K562 (cell line): ENCODE data around the gene SLIT1. TPM values are rescaled to one million over a fixed set of nuclear protein-coding genes. Genes with fewer than 3 reads are reported as not detected.

Experiments used
- ATAC-seq: fragments of 200-7000 bp; cut with Tn5 transposase; 3 replicates; pipeline ENCODE4 v1.9.1; 2020; ENCODE audit warnings: moderate library complexity
- BruUV-seq: library from RNA; stranded (reverse); fragments of 400-500 nt; replicated peaks from 2 replicates; lab custom pipeline; 2021; lab: Mats Ljungman, UMichigan
- CTCF ChIA-PET: fragments of 300-600 bp; formaldehyde crosslinking; extraction: SDS; loops from one replicate; lab custom pipeline; 2021; ENCODE audit warnings: low intra/inter-chr PET ratio; lab: Yijun Ruan, JAX
- POLR2A ChIA-PET: fragments of 300-600, 350-650 bp; sonication (Branson Sonifier 250); formaldehyde crosslinking; extraction: SDS; loops from one replicate; lab custom pipeline; 2021; ENCODE audit warnings: antibody characterized with exemption, inconsistent platforms; lab: Yijun Ruan, JAX
- DNase-seq, 4 experiments: peaks; one replicate each; pipeline versions ENCODE4 v3.0.0 to v3.0.0-alpha.2; 2011 to 2018; ENCODE audit warnings: low spot score in 3 of 4, mixed read lengths in 3 of 4; ENCODE audit errors: extremely low read depth in 1 of 4
- FAIRE-seq: peaks from 2 replicates; lab custom pipeline; 2011; peaks lifted over from hg19 to GRCh38; lab: Jason Lieb, UNC
- H2AFZ ChIP-seq: 2 replicates; pipeline ENCODE4 v1.6.0; 2011; ENCODE audit warnings: low read depth, low read length, control low read depth, inconsistent platforms
- H3K27ac ChIP-seq: fragments of 200-600 bp; 3 replicates; pipeline ENCODE4 v1.8.0; 2011; ENCODE audit warnings: low read depth, mild to moderate bottlenecking, control low read depth, inconsistent platforms, low read length, moderate library complexity, mixed read lengths; ENCODE audit errors: extremely low read depth
- H3K27me3 ChIP-seq, 2 experiments: fragments of 300-600 bp in 1 of 2; 2 replicates in 1 of 2; 3 replicates in 1 of 2; pipeline versions ENCODE4 v1.6.0 to v1.8.0; 2011; ENCODE audit warnings: inconsistent platforms in 2 of 2, low read length in 2 of 2, mild to moderate bottlenecking in 1 of 2, mixed read lengths in 1 of 2, moderate library complexity in 1 of 2; ENCODE audit not compliant: control insufficient read depth in 2 of 2, insufficient read depth in 2 of 2
- H3K36me3 ChIP-seq: fragments of 300-600 bp; 3 replicates; pipeline ENCODE4 v1.8.0; 2011; ENCODE audit warnings: mild to moderate bottlenecking, low read length, inconsistent platforms; ENCODE audit not compliant: control insufficient read depth, insufficient read depth
- H3K4me1 ChIP-seq, 2 experiments: fragments of 200-600 bp in 1 of 2; replicated peaks in 1 of 2; 2 replicates in 1 of 2; 3 replicates in 1 of 2; pipeline versions ENCODE4 v1.5.1 to v1.8.0; 2011; ENCODE audit warnings: inconsistent platforms in 2 of 2, low read length in 2 of 2, mild to moderate bottlenecking in 1 of 2, mixed read lengths in 1 of 2, moderate library complexity in 1 of 2; ENCODE audit not compliant: control insufficient read depth in 2 of 2, insufficient read depth in 2 of 2
- H3K4me2 ChIP-seq: 2 replicates; pipeline ENCODE4 v1.6.1; 2011; ENCODE audit warnings: low read length, control low read depth, inconsistent platforms, mixed read lengths; ENCODE audit not compliant: insufficient read depth
- H3K4me3 ChIP-seq: fragments of 200-600 bp; sonication (generic), shearing (Covaris generic); 2 replicates; pipeline ENCODE4 v1.5.1; 2016; ENCODE audit warnings: control low read depth, inconsistent platforms
- H3K79me2 ChIP-seq: fragments of 200-600 bp; 3 replicates; pipeline ENCODE4 v1.8.0; 2011; ENCODE audit warnings: low read length, inconsistent platforms; ENCODE audit not compliant: control insufficient read depth, insufficient read depth
- H3K9ac ChIP-seq, 2 experiments: 2 replicates each; pipeline versions ENCODE4 v1.6.0 to v1.6.1; 2011; ENCODE audit warnings: low read depth in 2 of 2, low read length in 2 of 2, control low read depth in 1 of 2, inconsistent platforms in 1 of 2, mild to moderate bottlenecking in 1 of 2, mixed read lengths in 1 of 2; ENCODE audit not compliant: insufficient read depth in 1 of 2
- H3K9me1 ChIP-seq: one replicate; pipeline ENCODE4 v1.6.0; 2011; ENCODE audit warnings: inconsistent platforms, mild to moderate bottlenecking, low read length, moderate library complexity; ENCODE audit not compliant: control insufficient read depth, insufficient read depth
- H3K9me3 ChIP-seq: replicated peaks from 2 replicates; pipeline ENCODE4 v1.5.1; 2011; ENCODE audit warnings: low read depth, low read length, inconsistent platforms; ENCODE audit not compliant: control insufficient read depth, insufficient read depth
- H4K20me1 ChIP-seq: replicated peaks from 2 replicates; pipeline ENCODE4 v1.6.1; 2011; ENCODE audit warnings: low read length, inconsistent platforms, mixed read lengths; ENCODE audit not compliant: control insufficient read depth, insufficient read depth
- BCL6 ChIP-seq: fragments of 250-450 bp; sonication (Bioruptor Pico); IDR thresholded peaks from 2 replicates; pipeline ENCODE4 v1.4.0; 2020
- DPF2 ChIP-seq: fragments of 450-650 bp; IDR thresholded peaks from 2 replicates; pipeline ENCODE4 v1.6.1; 2016
- GATAD2B ChIP-seq: fragments of 450-650 bp; IDR thresholded peaks from 2 replicates; pipeline ENCODE4 v1.6.1; 2017; ENCODE audit warnings: mild to moderate bottlenecking, borderline replicate concordance
- MAZ ChIP-seq, 2 experiments: fragments of 450-650 bp in 1 of 2; sonication (generic) in 1 of 2; formaldehyde crosslinking; IDR thresholded peaks in 1 of 2; conservative IDR thresholded peaks in 1 of 2; 2 replicates each; pipeline versions ENCODE4 v1.4.0 to v1.5.0; 2020; ENCODE audit warnings: mild to moderate bottlenecking in 1 of 2, missing genetic modification reagents in 1 of 2
- NEUROD1 ChIP-seq: fragments of 150-350 bp; IDR thresholded peaks from 2 replicates; pipeline ENCODE4 v1.6.1; 2014; ENCODE audit warnings: borderline replicate concordance, low read length, low read depth; ENCODE audit not compliant: partially characterized antibody
- NR2C1 ChIP-seq, 2 experiments: fragments of 450-650 bp; IDR thresholded peaks; 2 replicates each; pipeline ENCODE4 v1.6.1; 2017; ENCODE audit warnings: mild to moderate bottlenecking in 2 of 2, antibody characterized with exemption in 1 of 2, inconsistent platforms in 1 of 2, missing compliant biosample characterization in 1 of 2, missing genetic modification characterization in 1 of 2
- NR4A1 ChIP-seq, 2 experiments: fragments of 250-450 bp in 1 of 2; fragments of 450-650 bp in 1 of 2; sonication (Bioruptor Pico) in 1 of 2; IDR thresholded peaks; 2 replicates each; pipeline versions ENCODE4 v1.4.0 to v1.6.1; 2016 to 2020; ENCODE audit warnings: mild to moderate bottlenecking in 2 of 2, missing compliant biosample characterization in 1 of 2, missing genetic modification characterization in 1 of 2, moderate library complexity in 1 of 2
- POLR2H ChIP-seq: IDR thresholded peaks from 2 replicates; pipeline ENCODE4 v1.6.1; 2016; ENCODE audit warnings: missing genetic modification characterization, low read depth, mild to moderate bottlenecking, control low read depth, missing compliant biosample characterization, moderate library complexity
- XRCC4 ChIP-seq: IDR thresholded peaks from one replicate; pipeline ENCODE4 v1.6.1; 2011; ENCODE audit not compliant: insufficient read depth, insufficient read length; ENCODE audit errors: extremely low read depth
- ZNF124 ChIP-seq: sonication (generic); formaldehyde crosslinking; IDR thresholded peaks from 2 replicates; pipeline ENCODE4 v1.8.1; 2022; ENCODE audit warnings: missing genetic modification reagents
- ZNF134 ChIP-seq: fragments of 250-450 bp; sonication (Bioruptor Pico); conservative IDR thresholded peaks from 2 replicates; pipeline ENCODE4 v1.4.0; 2020
- ZNF146 ChIP-seq: IDR thresholded peaks from one replicate; pipeline ENCODE4 v1.6.1; 2018; ENCODE audit warnings: missing compliant biosample characterization; ENCODE audit not compliant: unreplicated experiment
- ZNF175 ChIP-seq: fragments of 200-800 bp; sonication (Bioruptor generic); IDR thresholded peaks from 2 replicates; pipeline ENCODE4 v1.6.1; 2016; ENCODE audit warnings: low read depth, mild to moderate bottlenecking, missing genetic modification characterization, missing compliant biosample characterization
- ZNF586 ChIP-seq: fragments of 450-650 bp; formaldehyde crosslinking; conservative IDR thresholded peaks from 2 replicates; pipeline ENCODE4 v1.4.0; 2020; ENCODE audit warnings: mild to moderate bottlenecking, moderate library complexity
- WGBS: fragments of 100-300 bp; shearing (Covaris generic); methylation state at CpG from one replicate; pipeline ENCODE4 v1.1.6; 2016; ENCODE audit warnings: low coverage, mixed read lengths; ENCODE audit not compliant: insufficient coverage; ENCODE audit errors: missing lambda C conversion rate; 5-methylcytosine and 5-hydroxymethylcytosine counted together
- in situ Hi-C: fragments of 300-500 bp; cut with MboI; formaldehyde crosslinking; loops from 4 replicates; pipeline ENCODE4 v1.15.0; 2018; ENCODE audit warnings: inconsistent platforms, mixed read lengths
- intact Hi-C: fragments of 100-400 bp; cut with micrococcal nuclease; formaldehyde crosslinking; loops from 2 replicates; pipeline ENCODE4 v1.14.2; 2022
- polyA plus RNA-seq, 8 experiments: library from polyadenylated mRNA; depleted of rRNA in 4 of 8; stranded (reverse) in 5 of 8; unstranded in 3 of 8; fragments of >200 nt; fragmentation: Nextera tagmentation in 2 of 8; fragmentation: Illumina TruSeq in 1 of 8; extraction: Ambion mirVana in 2 of 8; extraction: Trizol in 1 of 8; gene quantifications; 2 replicates each; pipeline versions ENCODE4 v1.2.1 to v1.2.3, GENCODE V29; 2011 to 2014; ENCODE audit warnings: inconsistent platforms in 1 of 8, missing spikeins in 1 of 8
- total RNA-seq, 7 experiments: library from RNA; depleted of rRNA in 6 of 7; stranded (reverse); fragments of >200 nt in 6 of 7; fragmentation: Illumina TruSeq in 2 of 7; extraction: Trizol in 2 of 7; gene quantifications; 2 replicates each; pipeline versions ENCODE4 v1.2.1 to v1.2.3, GENCODE V29; 2011 to 2021; ENCODE audit warnings: low replicate concordance in 1 of 7
- TF ChIP-seq, protein P1 (sequence below): fragments of 250-450 bp; sonication (Bioruptor Pico); IDR thresholded peaks from 2 replicates; pipeline ENCODE4 v1.4.0; 2020; ENCODE audit warnings: mild to moderate bottlenecking, moderate library complexity
- TF ChIP-seq, protein P2 (sequence below): fragments of 200-800 bp; sonication (Bioruptor generic); IDR thresholded peaks from 2 replicates; pipeline ENCODE4 v1.6.1; 2017; ENCODE audit warnings: missing genetic modification characterization, missing compliant biosample characterization
- TF ChIP-seq, protein P3 (sequence below): fragments of 450-650 bp; IDR thresholded peaks from 2 replicates; pipeline ENCODE4 v1.6.1; 2016; ENCODE audit warnings: borderline replicate concordance

SLIT1 gene
- total and polyA plus RNA-seq, 9 of the 15 experiments (the other 6 are each of a cell fraction or from before 2014, with no cell fraction given) = 0.01 to 0.11 (median 0.04) TPM; not detected in 3

DNA sequence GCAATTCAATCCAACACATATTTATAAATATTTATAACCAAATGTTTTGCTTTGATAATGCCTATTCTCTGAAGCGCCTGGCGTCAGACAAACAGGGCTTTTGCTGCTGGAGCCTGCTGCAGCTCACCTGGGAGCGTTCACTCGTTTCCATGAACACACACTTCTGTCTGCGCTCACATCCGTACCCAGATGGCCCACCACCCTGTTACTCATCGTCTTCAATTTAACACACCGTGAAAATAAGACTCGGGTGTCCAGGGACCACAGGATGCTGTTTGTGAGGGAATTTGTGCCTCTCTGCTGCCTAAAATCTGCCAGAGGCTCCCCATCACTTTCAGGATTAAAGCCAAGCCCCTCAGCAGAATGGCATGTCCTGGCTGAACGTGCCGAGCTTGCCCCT, 74.1 kb downstream of the SLIT1 start (continued):
- TF ChIP-seq NR2C1 (IDR thresholded peaks at IDR 0.05) = no peak
- TF ChIP-seq NR2C1 (tag; IDR thresholded peaks at IDR 0.05) = no peak
- TF ChIP-seq, protein P1, sequence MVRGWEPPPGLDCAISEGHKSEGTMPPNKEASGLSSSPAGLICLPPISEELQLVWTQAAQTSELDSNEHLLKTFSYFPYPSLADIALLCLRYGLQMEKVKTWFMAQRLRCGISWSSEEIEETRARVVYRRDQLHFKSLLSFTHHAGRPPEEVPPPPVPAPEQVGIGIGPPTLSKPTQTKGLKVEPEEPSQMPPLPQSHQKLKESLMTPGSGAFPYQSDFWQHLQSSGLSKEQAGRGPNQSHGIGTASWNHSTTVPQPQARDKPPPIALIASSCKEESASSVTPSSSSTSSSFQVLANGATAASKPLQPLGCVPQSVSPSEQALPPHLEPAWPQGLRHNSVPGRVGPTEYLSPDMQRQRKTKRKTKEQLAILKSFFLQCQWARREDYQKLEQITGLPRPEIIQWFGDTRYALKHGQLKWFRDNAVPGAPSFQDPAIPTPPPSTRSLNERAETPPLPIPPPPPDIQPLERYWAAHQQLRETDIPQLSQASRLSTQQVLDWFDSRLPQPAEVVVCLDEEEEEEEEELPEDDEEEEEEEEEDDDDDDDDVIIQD = no peak
- TF ChIP-seq XRCC4 = no peak
- no peak for TF ChIP-seq ZNF175 (CRISPR knock-in tag)
- TF ChIP-seq ZNF146 = no peak

DNA sequence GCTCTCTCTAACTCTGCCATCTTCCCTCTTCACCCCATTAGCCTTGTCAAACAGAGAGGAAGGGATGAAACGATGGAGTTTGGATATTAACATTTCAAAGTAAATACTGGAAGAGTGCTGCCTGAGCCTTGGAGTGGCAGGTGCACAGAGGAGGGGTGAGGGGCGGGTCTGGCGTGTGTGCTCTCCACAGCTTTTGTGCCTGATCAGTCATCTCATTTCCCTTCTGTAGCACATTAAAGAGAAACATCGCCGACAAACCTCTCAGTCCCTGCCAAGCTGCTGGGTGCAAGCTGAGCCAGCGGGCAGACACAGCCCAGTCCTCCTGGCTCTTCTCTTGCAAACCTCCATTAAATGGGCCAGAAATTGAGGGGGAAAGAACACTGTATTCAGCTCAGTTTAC, 76.2 kb downstream of the SLIT1 start:
- WGBS = 6% methylated on average over 3 of the region's 6 CpGs
- H3K27ac ChIP-seq = no peak overlapping the region
- no peaks in the 10 kb centered on the region for H3K79me2 ChIP-seq
- H3K4me3 ChIP-seq = no peak overlapping the region
- in situ Hi-C loops = no loop called here
- no peak for FAIRE-seq
- H3K27me3 ChIP-seq = peaks cover 4 to 53% of the 10 kb centered on the region in 2 experiments; a peak in 4 of 5 replicates
- no peaks in the 10 kb centered on the region for H3K4me1 ChIP-seq
- no TSS peak for BruUV-seq
- intact Hi-C loops = no loop called here
- ChIA-PET POLR2A (interaction anchor here (0.6 kb wide), 1 partner anchor 368 kb away, joined by 3 read pairs; no protein-coding TSS in a partner anchor), CTCF (no interaction called here)
- ATAC-seq = no peak
- no peaks in the 10 kb centered on the region for H3K36me3 ChIP-seq
- H3K9ac ChIP-seq = no peak overlapping the region
- no peak overlapping the region for H2AFZ ChIP-seq
- no peak overlapping the region for H3K4me2 ChIP-seq
- no peaks in the 10 kb centered on the region; the same call in 1 of the 2 replicates for H4K20me1 ChIP-seq
- no peak for DNase-seq
- H3K9me1 ChIP-seq = no peaks in the 10 kb centered on the region
- H3K9me3 ChIP-seq = no peaks in the 10 kb centered on the region
- no peak for TF ChIP-seq NEUROD1
- TF ChIP-seq POLR2H (tag) = no peak
- no peak for TF ChIP-seq DPF2
- TF ChIP-seq NR4A1 (CRISPR knock-in tag; IDR thresholded peaks at IDR 0.05) = no peak
- TF ChIP-seq NR4A1 (tag; IDR thresholded peaks at IDR 0.05) = no peak
- TF ChIP-seq ZNF124 (CRISPR knock-in tag) = no peak
- TF ChIP-seq, protein P2, sequence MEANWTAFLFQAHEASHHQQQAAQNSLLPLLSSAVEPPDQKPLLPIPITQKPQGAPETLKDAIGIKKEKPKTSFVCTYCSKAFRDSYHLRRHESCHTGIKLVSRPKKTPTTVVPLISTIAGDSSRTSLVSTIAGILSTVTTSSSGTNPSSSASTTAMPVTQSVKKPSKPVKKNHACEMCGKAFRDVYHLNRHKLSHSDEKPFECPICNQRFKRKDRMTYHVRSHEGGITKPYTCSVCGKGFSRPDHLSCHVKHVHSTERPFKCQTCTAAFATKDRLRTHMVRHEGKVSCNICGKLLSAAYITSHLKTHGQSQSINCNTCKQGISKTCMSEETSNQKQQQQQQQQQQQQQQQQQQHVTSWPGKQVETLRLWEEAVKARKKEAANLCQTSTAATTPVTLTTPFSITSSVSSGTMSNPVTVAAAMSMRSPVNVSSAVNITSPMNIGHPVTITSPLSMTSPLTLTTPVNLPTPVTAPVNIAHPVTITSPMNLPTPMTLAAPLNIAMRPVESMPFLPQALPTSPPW (CRISPR knock-in tag) = no peak
- TF ChIP-seq, protein P3, sequence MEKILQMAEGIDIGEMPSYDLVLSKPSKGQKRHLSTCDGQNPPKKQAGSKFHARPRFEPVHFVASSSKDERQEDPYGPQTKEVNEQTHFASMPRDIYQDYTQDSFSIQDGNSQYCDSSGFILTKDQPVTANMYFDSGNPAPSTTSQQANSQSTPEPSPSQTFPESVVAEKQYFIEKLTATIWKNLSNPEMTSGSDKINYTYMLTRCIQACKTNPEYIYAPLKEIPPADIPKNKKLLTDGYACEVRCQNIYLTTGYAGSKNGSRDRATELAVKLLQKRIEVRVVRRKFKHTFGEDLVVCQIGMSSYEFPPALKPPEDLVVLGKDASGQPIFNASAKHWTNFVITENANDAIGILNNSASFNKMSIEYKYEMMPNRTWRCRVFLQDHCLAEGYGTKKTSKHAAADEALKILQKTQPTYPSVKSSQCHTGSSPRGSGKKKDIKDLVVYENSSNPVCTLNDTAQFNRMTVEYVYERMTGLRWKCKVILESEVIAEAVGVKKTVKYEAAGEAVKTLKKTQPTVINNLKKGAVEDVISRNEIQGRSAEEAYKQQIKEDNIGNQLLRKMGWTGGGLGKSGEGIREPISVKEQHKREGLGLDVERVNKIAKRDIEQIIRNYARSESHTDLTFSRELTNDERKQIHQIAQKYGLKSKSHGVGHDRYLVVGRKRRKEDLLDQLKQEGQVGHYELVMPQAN = no peak
- no peak for TF ChIP-seq ZNF134 (CRISPR knock-in tag)
- TF ChIP-seq BCL6 (CRISPR knock-in tag) = no peak
- TF ChIP-seq GATAD2B = no peak
- no peak for TF ChIP-seq ZNF586 (CRISPR knock-in tag)
- TF ChIP-seq MAZ (CRISPR knock-in tag; conservative IDR thresholded peaks at IDR 0.05 in 1 of 2, IDR thresholded peaks at IDR 0.05 in 1 of 2) = no peak
